HG02763 (cell line): ENCODE measurements around the gene ZBTB7C.

Experiments
- ATAC-seq: cut with Tn5 transposase; IDR thresholded peaks from one replicate; pipeline ENCODE4 v1.9.1; 2021; ENCODE audit warnings: mild to moderate bottlenecking, moderate library complexity; ENCODE audit not compliant: unreplicated experiment

Gene ZBTB7C

DNA sequence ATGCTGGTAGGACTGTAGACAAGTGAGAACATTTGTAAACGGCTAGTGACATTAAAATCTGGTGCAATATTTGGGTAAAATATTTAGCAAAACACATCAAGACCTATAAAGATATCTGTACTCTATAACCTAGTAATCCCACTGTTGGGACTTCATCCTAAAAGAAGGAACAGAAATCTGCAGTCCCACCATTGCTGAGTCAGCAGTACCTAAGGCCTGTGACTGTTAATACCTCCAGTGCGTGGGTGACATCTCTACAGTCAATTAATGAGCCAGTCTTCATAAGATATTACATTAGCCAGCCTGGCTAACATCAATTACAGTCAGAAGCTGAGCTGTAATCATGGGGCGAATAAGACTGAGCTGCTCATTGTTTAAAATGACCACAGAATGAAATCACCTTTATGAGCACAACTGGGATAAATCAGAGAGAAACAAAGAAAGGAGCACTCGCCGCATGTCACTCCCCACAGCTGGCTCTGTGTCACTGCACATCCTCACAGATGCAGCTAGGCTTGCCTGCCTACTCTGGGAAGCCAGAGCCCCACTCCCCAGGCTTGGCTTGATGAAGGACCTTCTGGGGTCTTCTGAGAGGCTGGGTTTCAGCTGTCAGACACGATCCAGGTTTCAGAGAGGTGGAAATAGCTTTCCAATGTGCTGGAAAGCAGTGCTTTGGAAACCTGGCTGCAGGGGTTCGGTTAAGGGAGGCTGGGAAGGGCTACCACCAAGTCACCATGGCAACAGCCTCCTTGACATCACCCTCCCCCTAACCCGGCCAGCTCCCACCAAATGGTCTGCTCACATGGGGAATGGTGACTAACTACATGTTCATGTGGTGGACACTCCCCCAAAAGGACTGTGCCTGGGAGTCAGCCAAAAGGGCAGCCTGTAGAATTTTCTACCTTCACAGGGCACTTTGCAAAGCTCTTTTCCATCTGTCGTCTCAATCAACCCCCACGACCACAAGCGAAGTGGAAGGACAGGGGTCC is 145.0 kb downstream of the ZBTB7C start:
- no peak for ATAC-seq

DNA sequence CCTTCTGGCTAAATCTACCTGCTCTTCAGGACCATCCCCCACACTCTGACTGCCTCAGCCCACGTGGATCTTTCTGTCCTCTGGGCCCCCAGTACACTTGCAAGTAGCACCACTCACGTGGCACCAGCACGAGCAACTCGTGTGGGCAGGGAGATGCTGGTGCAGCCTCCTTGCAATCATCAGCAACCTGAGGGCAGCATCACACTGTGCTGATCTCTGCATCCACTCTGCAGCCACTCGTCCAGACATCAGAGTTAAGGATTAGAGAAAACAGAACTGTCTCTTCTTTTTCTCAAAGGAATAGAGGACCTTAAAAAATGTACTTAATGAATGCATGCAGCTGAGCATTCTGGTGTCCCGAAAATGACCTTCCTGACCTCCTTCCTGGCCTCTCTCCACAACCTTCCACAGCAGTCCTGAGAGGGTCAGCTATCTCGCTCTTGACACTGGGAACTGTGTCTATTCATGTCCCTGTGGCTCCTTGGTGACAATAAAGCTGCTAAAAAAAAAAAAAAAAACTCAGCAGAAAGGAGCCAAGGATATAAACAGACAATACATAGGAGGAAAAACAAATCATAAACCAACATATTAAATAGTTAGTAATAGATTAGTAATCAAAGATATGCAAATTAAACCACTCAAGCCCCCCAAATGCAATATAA is 145.9 kb downstream of the ZBTB7C start:
- no peak for ATAC-seq

DNA sequence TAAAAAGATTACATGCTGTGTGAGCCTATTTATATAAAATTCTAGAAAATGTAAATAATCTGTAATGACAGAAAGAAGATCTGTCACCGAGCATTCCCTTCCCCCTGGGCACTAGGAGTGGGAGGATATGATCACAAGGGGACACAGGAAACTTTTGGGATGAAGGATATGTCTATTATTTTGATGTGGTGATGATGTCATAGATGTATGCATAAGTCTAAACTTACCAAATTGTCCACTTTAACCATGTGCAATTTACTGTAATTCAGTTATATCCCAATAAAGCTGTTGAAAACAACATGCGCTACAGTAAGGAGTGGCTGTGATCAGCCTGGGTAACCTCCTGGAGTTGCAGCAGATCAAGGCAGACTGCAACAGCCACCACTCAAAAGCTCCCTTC is 148.9 kb downstream of the ZBTB7C start:
- ATAC-seq = no peak

DNA sequence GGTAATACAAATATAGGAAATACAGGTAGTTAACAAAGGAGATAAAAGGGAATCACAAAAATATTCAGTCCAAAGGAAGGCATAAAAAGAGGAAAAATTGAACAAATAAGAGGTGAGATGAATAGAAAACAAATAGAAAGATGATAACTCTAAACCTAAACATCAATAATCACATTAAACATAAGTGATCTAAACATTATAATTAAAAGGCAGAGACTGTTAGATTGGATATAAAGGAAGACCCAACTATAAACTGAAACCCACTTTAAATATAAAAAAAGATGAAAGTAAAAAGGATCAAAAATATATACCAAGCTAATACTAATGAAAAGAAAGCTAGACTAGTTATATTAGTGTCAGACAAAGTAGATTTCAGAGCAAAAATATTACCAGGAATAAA is 152.3 kb downstream of the ZBTB7C start:
- no peak for ATAC-seq

DNA sequence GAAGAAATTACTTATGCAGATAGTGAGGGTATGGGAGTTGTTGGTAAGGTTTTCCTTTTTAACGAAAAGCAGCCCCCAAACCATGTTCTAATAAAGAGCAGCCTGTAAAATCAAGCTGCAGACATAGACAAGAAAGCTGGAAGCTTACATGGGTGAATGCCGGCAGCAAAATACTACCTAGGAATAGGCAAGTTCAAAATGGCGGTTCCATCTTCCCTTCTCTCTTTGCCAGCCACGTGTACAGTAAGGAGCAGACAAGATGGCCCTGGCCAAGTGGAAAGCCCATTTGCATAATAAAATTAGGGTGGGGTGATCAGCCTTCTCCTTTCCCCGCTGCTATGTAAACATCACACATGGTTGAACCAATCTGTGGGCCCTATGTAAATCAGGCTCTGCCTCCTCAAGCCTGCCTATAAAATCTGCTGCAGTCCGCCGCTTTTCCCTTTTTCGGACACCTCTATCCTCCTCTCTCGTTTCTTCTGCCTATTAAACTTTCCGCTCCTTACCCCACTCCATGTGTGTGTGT is 155.0 kb downstream of the ZBTB7C start:
- ATAC-seq = no peak

DNA sequence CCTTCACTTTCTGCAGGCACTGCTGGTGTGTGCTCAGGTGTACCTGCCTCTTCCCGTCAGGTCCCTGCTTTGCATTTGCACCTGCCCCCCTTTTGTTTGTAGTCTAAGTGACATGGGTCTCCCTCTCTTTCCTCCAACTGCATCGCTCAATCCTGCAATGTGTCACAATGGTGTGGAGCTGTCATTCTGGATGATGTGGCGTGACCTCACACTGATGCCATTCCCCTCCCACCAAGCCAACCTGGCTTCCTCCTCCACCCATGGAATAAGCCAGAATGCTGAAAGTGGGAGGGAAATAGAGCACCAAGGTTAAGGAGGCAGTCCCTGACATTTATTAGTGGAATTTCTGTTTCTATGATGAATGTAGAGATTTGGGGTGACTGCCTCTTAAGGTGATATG is 156.7 kb downstream of the ZBTB7C start:
- ATAC-seq = no peak

DNA sequence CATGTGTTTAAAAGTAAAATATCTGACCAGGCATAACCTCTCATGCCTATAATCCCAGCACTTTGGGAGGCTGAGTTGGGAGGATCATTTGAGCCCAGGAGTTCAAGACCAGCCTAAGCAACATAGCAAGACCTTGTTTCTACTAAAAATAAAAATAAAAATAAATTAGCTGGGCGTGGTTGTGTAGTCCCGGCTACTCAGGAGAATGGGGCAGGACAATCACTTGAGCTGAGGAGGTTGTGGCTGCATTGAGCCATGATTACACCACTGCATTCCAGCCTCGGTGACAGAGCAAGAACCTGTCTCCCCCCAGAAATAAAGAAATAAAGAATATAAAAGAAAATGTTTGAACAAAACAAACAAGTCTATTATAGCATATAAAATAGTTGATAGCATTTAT is 158.3 kb downstream of the ZBTB7C start:
- ATAC-seq = no peak

DNA sequence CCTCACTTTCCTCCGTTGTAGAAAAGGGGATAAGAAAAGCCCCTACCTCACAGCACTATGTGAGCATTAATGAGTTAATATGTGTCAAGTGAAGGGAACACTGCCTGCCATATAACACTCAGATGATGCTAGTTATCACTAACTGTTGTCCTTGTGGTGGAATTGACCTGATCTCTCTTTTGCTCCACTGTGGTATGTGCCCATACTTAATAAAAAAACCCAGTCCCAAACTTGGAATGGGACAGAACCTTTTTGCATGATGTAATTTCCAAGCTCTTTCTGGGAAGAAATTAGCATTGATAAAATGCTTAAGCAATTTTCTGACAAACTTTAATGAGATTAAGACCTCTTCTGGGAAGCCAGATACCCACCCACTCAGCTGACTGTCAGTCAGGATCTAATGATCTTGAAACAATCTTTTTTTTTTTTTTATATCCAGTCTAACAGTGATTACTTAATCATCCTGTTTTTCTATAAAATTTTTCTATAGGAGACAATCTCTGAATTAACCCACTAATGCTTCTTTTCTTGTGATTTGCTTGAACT is 158.7 kb downstream of the ZBTB7C start:
- ATAC-seq = no peak

DNA sequence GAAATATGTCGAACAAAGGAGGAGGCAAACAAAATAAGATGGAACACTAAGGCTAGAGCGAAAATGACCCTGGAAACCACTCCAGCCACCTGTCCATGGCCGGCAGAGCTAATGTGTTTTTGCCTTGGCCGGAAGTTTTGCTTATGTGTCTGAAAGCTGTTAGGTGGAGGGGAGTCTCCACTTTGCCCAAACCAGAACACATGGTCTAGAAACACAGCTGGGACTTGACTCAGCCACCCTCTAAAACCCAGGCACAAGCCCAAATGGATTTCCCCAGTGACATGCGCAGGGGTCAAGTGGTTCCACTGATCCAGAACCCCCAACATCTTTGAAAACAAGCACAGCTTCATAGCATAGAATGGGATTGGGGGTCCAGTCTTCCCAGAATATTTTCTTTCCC is 159.3 kb downstream of the ZBTB7C start:
- no peak for ATAC-seq

DNA sequence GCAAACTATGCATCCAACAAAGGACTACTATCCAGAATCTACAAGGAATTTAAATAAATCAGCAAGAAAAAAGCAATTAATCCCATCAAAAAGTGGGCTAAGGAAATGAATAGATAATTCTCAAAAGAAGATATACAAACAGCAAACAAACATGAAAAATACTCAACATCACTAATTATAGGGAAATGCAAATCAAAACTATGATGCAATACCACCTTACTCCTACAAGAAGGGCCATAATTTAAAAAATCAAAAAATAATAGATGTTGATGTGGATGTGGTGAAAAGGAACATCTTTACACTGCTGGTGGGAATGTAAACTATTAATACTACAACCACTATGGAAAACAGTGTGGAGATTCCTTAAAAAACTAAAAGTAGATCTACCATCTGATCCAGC is 164.7 kb downstream of the ZBTB7C start:
- no peak for ATAC-seq

DNA sequence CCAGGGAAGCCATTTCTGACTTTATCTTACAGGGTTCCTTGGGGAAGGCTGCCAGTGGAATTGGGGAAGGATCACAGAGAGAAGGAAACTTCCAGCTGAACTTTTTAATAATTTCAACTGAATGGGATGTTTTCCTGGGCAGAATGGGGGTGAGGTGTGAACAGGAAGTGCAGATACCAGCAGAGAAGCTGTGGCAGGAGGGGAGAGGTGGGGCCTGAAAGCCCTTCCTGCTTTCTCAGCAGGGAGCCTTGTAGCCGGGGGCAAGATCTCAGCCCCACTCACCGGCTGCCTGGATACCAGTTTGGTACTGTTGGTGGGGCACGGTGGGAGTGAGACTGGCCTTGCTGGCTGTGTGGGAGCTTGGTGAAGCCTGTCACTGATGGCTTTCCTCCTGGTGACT is 170.5 kb downstream of the ZBTB7C start:
- no peak for ATAC-seq

DNA sequence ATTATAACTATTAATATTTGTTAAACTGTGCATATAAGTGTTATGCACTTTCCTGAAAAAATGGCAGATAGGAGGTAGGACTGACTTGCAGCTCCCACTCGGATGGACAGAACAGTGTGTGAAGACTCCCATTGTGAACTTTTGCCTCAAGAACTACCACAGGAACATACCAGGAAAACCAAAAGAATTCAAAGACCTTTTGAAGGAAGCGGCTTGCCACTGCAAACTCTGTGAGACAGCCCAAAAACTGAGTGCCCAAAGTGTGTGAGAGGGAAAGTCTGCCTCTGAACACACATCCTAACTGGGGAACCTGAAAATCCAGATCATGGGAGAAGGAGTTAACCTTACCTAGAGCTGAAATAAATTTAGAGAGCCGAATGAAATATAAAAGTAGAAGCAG is 171.0 kb downstream of the ZBTB7C start:
- ATAC-seq = no peak

DNA sequence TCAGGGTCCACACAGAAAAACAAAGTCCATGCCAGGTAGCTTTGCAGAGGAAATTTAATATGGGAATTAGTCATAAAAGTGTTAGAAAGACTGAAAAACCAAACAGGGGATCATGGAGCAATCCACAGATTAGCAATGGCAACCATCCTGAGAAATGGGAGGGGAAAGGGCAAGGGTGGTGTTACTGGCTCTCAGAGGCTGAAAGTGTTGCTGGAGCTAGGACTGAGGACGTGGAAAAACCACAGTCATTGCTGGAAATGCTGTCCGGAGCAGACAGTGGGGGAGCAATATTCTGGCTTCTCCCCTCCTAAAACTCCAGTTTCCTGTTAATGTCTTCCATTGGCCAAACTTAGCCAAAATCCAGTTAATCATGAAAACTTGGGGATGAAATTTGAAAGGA is 172.4 kb downstream of the ZBTB7C start:
- ATAC-seq = no peak

DNA sequence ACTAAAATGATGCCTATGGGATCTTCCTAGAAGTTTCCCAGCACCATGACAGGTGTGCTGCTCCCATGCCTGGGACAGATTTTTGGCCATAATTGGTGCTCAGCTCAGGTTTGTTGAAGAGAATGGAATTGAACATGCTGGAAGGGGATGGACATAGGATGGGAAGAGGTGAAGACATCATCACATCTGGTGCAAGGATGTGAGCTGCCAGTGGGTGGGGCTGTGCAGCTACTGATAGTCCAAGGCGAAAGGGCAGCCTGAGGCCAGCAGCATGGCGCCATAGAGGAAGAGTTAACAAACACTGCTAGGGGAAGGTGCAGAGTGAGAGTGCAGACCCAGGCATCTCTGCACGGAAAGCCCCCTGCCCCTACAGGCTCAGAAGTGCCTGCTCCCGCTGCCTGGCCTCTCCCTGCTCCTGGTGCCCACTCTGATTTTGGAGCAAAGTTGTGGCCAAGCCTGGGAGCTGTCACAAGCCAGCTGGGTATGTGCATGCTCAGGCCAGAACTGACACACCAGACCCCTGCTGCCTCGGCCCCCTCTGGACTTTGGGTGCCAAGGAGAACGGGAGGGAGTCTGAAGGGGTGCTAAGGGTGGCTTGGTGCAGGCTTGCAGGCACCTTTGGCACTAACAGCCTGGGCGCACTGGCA is 178.6 kb downstream of the ZBTB7C start:
- ATAC-seq = no peak

DNA sequence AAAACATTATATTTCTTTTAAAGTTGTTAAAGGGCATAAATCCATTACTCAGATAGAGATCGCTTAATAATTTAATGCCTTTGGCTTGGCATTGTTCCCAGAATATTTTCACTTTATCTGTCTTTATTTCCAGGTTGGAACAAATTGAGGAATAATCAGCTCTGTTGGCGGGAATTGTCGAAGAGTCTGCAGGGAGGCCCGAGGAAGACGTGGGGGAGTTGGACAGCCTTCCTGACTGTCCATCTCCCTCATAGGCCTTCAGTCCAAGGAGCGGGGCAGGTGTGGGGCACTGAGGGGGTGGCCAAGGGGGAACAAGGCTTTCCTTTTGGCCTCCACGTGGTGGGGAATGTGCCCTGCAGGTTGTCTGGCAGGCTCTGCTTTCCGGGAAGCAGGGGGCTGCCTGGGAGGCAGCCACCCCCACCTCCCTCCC is 179.6 kb downstream of the ZBTB7C start:
- no peak for ATAC-seq

DNA sequence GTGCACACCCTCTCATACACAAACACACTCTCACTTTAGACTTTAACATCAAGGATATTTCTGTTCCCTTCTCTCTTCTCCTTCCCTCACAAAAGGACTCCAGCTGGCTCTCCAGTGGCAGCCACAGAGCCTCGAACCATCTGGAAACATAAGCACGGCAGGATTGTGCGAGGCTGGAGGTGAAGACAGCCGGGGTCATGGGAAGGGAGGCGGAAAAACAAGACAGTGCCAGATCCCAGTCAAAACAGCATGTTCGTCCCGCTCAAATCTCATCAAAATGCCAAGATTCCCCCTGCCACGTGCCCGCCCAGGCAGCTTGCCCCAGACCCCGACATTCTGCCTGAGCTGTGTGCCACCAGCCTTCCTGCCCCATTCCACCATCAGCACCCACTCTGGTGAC is 180.3 kb downstream of the ZBTB7C start:
- no peak for ATAC-seq

DNA sequence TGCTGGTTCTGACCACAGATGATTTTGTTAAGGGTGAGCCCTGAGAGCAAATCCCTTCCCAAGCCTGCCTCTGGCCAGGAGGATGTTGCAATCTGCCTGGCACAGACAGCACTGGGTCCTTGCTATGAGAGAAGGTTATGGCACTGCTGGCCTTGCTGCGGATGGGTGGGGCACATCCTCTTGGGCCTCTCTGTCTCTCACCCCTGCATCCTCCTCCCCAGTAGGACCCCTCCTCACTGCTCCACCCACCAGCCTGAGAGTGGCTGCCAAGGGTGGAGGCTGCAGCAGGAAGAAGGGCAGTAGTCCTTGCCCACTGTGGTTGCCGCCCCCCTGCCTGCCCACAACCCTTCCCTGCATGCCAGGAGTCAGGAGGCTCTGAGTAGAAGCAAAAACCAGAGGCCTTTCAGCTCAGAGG is 180.9 kb downstream of the ZBTB7C start:
- ATAC-seq = no peak

DNA sequence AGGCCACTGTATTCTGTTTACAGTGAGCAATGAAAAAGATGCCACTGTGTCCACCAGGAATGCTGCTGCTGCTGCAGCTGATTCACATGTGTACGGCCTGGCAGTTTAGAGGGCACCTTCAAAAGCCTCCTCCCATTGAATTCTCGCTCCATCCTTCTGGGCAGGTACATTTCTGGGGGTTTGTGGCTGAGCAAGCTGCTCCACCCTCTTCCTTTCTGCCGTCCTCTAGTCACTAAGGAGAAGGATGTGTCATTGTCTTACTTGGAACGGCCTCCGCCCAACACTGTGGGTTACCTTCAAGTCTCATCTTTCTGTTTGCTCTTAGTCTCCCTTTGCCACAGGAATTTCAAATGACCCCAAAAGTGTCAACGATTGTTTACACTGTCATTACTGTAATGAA is 182.0 kb downstream of the ZBTB7C start:
- no peak for ATAC-seq

DNA sequence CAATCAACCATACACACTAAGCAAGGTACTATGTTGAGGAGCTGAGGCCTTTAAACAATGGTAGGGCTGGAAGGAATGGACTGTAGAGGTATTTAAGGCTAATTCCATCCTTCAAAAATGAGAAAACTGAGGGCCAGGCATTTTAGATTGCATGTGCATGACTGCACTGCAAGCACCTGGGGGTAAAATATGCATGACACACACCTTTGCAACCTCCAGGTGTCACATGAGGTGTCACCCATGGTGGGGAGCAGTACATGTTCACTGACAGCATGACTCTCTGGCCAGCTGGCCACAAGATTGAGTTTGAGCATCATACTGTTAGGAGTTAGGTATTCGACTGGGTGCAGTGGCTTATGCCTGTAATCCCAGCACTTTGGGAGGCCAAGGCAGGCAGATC is 182.8 kb downstream of the ZBTB7C start:
- ATAC-seq = no peak

DNA sequence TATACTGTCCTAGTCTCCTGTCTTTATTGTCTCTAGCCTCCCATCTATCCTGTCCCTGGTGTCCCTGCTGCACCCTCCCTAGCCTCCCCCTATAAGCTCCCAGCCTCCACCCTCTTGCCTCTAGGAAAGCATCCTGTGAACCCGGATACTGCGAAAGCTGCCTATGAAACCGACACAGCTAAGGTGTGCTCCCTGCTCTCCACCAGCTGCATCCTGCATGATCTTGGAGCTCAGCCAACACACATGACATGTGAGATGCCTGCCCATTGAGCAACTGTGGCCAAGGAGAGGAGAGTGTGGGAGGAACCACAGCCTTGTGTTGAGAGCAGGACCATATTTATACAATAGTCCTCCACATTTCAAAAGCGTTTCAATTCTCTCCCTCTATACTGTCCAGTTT is 187.1 kb downstream of the ZBTB7C start:
- ATAC-seq = peak; percentile 82

DNA sequence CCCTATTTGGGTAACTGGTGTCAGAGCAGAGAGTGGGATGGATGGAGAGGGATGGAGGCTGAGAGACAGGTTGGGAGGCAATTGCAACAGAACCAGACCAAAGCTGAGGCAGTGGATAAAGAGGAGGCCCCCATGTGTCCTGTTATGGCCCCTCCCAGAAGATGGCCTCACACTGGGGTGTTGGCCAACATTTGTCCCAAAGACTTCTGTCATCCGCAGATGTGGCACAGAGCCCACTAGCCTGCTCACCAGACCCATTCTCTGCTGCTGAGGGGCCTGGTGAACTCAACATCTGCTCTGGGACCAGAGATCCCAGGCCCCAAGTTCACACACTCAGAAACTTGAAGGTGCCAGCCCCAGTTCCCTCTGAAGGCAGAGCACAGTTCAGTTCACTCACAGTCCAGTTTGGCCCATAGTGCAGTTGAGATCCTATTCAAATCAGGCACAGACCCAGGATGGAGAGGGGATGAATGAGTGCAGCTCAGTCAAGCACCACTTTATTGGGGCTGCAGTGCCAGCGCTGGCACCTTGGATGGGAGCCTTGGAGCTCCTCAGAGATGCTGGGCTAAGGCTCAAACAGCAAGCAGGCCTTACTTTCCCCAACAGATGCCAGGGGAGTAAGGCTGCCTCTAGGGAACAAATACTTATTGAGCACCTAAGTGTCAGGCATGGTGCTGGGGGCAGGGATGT is 189.2 kb downstream of the ZBTB7C start:
- no peak for ATAC-seq
